Kidney epithelial cell (primary cell): Measurements from ENCODE around the gene AJAP1. TPM values are rescaled to one million over a fixed set of nuclear protein-coding genes. Genes with fewer than 3 reads are reported as not detected.

Source experiments
- DNase-seq: peaks from one replicate; pipeline ENCODE4 v3.0.0-alpha.2; 2010; ENCODE audit warnings: low read depth
- H3K27me3 ChIP-seq: 2 replicates; pipeline ENCODE4 v1.6.0; 2011; ENCODE audit warnings: low read length; ENCODE audit not compliant: control insufficient read depth, insufficient read depth
- H3K36me3 ChIP-seq: 2 replicates; pipeline ENCODE4 v1.5.1; 2011; ENCODE audit warnings: low read length; ENCODE audit not compliant: control insufficient read depth, insufficient read depth
- H3K4me3 ChIP-seq: 2 replicates; pipeline ENCODE4 v1.5.1; 2011; ENCODE audit warnings: low read depth, mild to moderate bottlenecking, control low read depth, low read length
- total RNA-seq: library from RNA; depleted of rRNA; stranded (reverse); fragments of >200 nt; gene quantifications from 2 replicates; pipeline ENCODE4 v1.2.3, GENCODE V29; 2015
- TF ChIP-seq, protein P1 (sequence below): IDR thresholded peaks from 2 replicates; pipeline ENCODE4 v1.5.1; 2011; ENCODE audit warnings: mild to moderate bottlenecking, moderate library complexity, low read length, control low read depth, inconsistent platforms; ENCODE audit not compliant: insufficient read depth, poor library complexity, severe bottlenecking

The AJAP1 gene
- total RNA-seq, 1 donor from 2014 or later, result 0.67 TPM

DNA sequence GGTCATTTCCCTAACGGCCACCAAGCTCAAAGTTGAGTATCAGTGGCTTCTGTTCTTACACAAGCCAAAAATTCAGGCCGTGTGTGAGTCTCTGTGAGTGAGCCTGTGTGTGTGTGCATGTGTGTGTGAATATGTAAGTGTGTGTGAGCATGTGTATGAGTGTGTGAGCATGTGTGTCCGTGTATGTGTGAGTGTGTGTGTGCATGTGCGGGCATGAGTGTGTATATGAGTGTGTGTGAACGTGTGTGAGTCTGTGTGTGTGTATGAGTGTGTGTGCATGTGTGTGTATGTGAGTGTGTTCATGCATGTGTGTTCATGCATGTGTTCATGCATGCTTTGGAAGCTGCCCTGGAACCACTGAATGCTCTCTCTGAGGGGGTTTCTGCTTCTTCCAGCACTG lies 105.7 kb downstream of the AJAP1 start:
- no peaks in the 10 kb centered on the region for H3K27me3 ChIP-seq
- H3K4me3 ChIP-seq, result no peak overlapping the region
- TF ChIP-seq, protein P1, sequence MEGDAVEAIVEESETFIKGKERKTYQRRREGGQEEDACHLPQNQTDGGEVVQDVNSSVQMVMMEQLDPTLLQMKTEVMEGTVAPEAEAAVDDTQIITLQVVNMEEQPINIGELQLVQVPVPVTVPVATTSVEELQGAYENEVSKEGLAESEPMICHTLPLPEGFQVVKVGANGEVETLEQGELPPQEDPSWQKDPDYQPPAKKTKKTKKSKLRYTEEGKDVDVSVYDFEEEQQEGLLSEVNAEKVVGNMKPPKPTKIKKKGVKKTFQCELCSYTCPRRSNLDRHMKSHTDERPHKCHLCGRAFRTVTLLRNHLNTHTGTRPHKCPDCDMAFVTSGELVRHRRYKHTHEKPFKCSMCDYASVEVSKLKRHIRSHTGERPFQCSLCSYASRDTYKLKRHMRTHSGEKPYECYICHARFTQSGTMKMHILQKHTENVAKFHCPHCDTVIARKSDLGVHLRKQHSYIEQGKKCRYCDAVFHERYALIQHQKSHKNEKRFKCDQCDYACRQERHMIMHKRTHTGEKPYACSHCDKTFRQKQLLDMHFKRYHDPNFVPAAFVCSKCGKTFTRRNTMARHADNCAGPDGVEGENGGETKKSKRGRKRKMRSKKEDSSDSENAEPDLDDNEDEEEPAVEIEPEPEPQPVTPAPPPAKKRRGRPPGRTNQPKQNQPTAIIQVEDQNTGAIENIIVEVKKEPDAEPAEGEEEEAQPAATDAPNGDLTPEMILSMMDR, result no peak
- H3K36me3 ChIP-seq, result no peaks in the 10 kb centered on the region
- DNase-seq, result no peak

- TF ChIP-seq, protein P1, result no peak
- Histone ChIP-seq H3K27me3 (no peaks in the 10 kb centered on the region), H3K4me3 (no peak overlapping the region), H3K36me3 (no peaks in the 10 kb centered on the region)
- no peak for DNase-seq
Measured at GRCh38 chr1:4761324-4761723, 106.9 kb downstream of the AJAP1 start.

GRCh38 chr1:4762146-4762545 lies 107.7 kb downstream of the AJAP1 start:
- TF ChIP-seq, protein P1, result no peak
- Histone ChIP-seq H3K4me3 (no peak overlapping the region), H3K27me3 (no peaks in the 10 kb centered on the region), H3K36me3 (no peaks in the 10 kb centered on the region)
- no peak for DNase-seq

DNA sequence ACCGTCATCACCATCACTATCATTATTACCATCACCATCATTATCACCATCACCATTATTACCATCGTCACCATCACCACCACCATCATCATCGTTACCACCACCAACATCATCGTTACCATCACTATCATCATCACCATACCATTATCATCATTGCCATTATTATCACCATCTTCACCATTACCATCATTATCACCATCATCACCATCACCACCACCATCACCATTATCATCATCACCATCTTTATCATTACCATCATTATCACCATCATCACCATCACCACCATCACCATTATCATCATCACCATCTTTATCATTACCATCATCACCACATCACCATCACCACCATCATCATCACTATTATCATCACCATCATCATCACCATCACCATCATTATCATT lies 112.9 kb downstream of the AJAP1 start:
- no peak overlapping the region for H3K4me3 ChIP-seq
- TF ChIP-seq, protein P1, result no peak
- no peaks in the 10 kb centered on the region for H3K27me3 ChIP-seq
- DNase-seq, result no peak
- H3K36me3 ChIP-seq, result no peaks in the 10 kb centered on the region

DNA sequence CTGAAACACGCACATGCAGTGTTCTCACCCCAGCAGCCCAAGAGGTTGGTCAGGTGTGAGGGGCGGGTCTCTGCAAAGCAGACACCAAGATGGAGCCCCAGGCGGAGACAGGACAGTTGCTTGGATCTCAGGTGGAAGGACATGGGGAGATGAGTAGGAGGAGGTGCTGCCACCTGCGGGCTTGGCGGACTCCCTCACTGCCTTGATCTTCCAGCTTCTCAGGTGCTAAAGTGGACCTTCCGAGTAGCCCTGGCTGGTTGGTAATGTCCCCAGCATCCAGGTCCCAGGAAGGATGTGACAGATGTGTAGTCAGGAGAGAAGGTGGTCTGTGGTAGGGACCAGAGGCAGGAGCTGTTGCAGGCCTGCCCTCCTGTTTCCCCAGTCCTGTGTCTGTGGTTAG lies 114.1 kb downstream of the AJAP1 start:
- H3K36me3 ChIP-seq, result no peaks in the 10 kb centered on the region
- no peak for DNase-seq

More for the DNA sequence above, 114.1 kb downstream of the AJAP1 start:
- TF ChIP-seq, protein P1, result no peak
- Histone ChIP-seq H3K27me3 (no peaks in the 10 kb centered on the region), H3K4me3 (no peak overlapping the region)
